Gastroesophageal sphincter (tissue), 3 donors: ENCODE measurements around the gene SDK1.

Source experiments
- POLR2A ChIP-seq, 2 donors: fragments of 450-650 bp; IDR thresholded peaks; one replicate each; pipeline ENCODE4 v1.6.1; 2017; ENCODE audit warnings: antibody characterized with exemption in 2 of 2, mild to moderate bottlenecking in 2 of 2, moderate library complexity in 1 of 2
- POLR2AphosphoS5 ChIP-seq: sonication (generic); formaldehyde crosslinking; IDR thresholded peaks from one replicate; pipeline ENCODE4 v1.6.1; 2017; ENCODE audit warnings: antibody characterized with exemption
- TF ChIP-seq, protein P1 (sequence below), 4 experiments: fragments of 200-600 bp in 2 of 4; fragments of 450-650 bp in 2 of 4; sonication (generic) in 1 of 4; IDR thresholded peaks; one replicate each; pipeline ENCODE4 v1.5.1; 2017 to 2019; ENCODE audit warnings: antibody characterized with exemption in 4 of 4, mild to moderate bottlenecking in 2 of 4, moderate library complexity in 2 of 4

GRCh38 chr7:3464900-3465622 lies 164.0 kb downstream of the SDK1 start:
- TF ChIP-seq, protein P1, sequence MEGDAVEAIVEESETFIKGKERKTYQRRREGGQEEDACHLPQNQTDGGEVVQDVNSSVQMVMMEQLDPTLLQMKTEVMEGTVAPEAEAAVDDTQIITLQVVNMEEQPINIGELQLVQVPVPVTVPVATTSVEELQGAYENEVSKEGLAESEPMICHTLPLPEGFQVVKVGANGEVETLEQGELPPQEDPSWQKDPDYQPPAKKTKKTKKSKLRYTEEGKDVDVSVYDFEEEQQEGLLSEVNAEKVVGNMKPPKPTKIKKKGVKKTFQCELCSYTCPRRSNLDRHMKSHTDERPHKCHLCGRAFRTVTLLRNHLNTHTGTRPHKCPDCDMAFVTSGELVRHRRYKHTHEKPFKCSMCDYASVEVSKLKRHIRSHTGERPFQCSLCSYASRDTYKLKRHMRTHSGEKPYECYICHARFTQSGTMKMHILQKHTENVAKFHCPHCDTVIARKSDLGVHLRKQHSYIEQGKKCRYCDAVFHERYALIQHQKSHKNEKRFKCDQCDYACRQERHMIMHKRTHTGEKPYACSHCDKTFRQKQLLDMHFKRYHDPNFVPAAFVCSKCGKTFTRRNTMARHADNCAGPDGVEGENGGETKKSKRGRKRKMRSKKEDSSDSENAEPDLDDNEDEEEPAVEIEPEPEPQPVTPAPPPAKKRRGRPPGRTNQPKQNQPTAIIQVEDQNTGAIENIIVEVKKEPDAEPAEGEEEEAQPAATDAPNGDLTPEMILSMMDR (IDR thresholded peaks at IDR 0.05), result no peak
- TF ChIP-seq POLR2A (IDR thresholded peaks at IDR 0.05) (no peak), POLR2AphosphoS5 (no peak)
